GM19452 (cell line): ENCODE data around the gene OPA3.
A peak's percentile ranks its signal among the peaks of the same experiment; 100 is the strongest.

Experiments
- ATAC-seq: cut with Tn5 transposase; IDR thresholded peaks from one replicate; pipeline ENCODE4 v1.9.1; 2021; ENCODE audit not compliant: unreplicated experiment

The OPA3 gene

GRCh38 chr19:45567609-45568008 lies 17.0 kb downstream of the OPA3 start:
- ATAC-seq = no peak

GRCh38 chr19:45564131-45564780 lies 20.3 kb downstream of the OPA3 start:
- ATAC-seq = no peak

- ATAC-seq = no peak
Observed at GRCh38 chr19:45560686-45561085, 23.9 kb downstream of the OPA3 start.

GRCh38 chr19:45560038-45560437 lies 24.6 kb downstream of the OPA3 start:
- no peak for ATAC-seq

- no peak for ATAC-seq
Observed at GRCh38 chr19:45558399-45558878, 26.2 kb downstream of the OPA3 start.

- ATAC-seq = no peak
Observed at GRCh38 chr19:45556835-45557234, 27.8 kb downstream of the OPA3 start.

GRCh38 chr19:45554481-45554880 lies 30.1 kb downstream of the OPA3 start:
- no peak for ATAC-seq

GRCh38 chr19:45553464-45553863 lies 31.1 kb downstream of the OPA3 start:
- no peak for ATAC-seq

GRCh38 chr19:45547965-45548609 lies 36.5 kb downstream of the OPA3 start:
- ATAC-seq = no peak

- ATAC-seq = no peak
Observed at GRCh38 chr19:45547211-45547770, 37.3 kb downstream of the OPA3 start.

GRCh38 chr19:45542234-45542668 lies 42.4 kb downstream of the OPA3 start:
- no peak for ATAC-seq

- no peak for ATAC-seq
Observed at GRCh38 chr19:45539459-45539858, 45.1 kb downstream of the OPA3 start.

GRCh38 chr19:45531349-45531748 lies 53.3 kb downstream of the OPA3 start:
- ATAC-seq = no peak

GRCh38 chr19:45529420-45529785 lies 55.2 kb downstream of the OPA3 start:
- no peak for ATAC-seq

- no peak for ATAC-seq
Observed at GRCh38 chr19:45528744-45529419, 55.7 kb downstream of the OPA3 start.

GRCh38 chr19:45528149-45528743 lies 56.4 kb downstream of the OPA3 start:
- no peak for ATAC-seq

- ATAC-seq = no peak
Observed at GRCh38 chr19:45527731-45528130, 56.9 kb downstream of the OPA3 start.

GRCh38 chr19:45526971-45527370 lies 57.6 kb downstream of the OPA3 start:
- no peak for ATAC-seq

- ATAC-seq = no peak
Observed at GRCh38 chr19:45526143-45526542, 58.5 kb downstream of the OPA3 start.

- ATAC-seq = no peak
Observed at GRCh38 chr19:45524575-45525129, 60.0 kb downstream of the OPA3 start.

- ATAC-seq = peak; percentile 80
Observed at GRCh38 chr19:45523642-45524256, 60.9 kb downstream of the OPA3 start.
